Femur (tissue), 1 donor: ENCODE results near the gene SYNPR.

ENCODE experiments used
- DNase-seq: peaks from one replicate; pipeline ENCODE4 v3.0.0-alpha.2; 2017

SYNPR gene

DNA sequence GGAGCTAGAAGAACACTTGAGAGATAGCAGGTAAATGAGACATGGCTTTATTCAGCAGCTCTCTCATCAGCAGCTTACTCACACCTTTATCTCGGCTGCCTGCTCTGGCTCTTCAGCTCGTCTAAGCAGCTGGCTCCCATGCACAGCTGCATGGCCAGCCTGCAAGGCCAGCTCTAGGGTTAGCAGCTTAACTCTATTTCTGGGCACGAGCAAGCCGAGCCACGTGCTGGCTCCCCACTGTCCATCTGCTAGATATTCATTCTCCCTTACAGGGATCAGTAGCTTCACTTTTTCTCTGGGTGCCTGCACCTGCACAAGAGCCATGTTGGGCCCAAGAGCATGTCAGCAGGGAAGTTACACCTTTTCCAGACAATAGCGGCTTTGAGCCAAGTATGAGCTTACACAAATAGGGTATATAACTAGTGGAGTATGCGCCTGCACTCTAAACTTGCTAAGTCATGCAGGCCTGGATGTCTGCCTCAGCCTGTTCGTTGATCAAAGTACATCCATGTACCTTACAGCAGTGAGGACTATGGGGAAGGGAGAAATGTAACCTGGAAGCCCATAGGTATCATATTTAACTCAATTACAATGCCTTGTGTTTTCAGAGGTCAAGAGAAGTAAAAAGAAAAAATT lies 199.5 kb downstream of the SYNPR start:
- DNase-seq = no peak

- DNase-seq = no peak
Observed at GRCh38 chr3:63478990-63479660, 201.0 kb downstream of the SYNPR start.

DNA sequence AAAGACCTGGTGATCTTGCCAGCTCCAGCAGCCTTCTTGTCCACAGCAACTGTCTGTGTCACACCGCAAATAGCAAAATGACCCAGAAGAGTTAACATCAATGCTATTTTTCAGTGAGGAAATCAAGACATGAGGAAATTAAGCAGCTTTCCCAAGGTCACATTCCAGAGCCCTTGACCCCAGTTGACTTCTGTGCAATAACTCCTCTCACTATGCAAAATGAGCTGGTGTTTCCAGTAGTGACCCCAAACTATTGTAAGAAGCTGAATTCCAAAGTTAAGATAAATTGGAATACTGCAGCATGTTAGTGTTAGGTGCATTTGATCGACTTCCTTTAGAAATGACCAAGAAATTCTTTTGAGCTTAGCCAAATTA lies 201.5 kb downstream of the SYNPR start:
- no peak for DNase-seq

DNA sequence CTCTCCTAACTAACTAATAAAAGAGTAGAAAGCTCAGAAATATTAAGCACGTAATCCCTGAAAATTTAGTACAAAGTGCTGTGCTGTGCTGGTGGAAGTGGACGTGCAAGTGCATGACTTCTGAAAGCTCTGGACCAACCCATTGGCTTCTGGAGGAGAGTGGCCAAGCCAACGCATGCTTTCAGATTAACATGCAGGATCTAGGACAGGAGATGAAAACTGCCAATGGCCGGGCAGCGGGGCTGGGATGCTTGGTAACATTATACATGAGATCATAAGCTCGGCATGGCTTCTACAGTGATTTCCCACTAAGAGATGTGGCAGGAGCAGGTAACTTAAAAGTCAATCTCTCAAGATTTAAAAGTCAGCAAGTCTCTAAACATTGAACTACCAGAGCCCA lies 203.5 kb downstream of the SYNPR start:
- no peak for DNase-seq

DNA sequence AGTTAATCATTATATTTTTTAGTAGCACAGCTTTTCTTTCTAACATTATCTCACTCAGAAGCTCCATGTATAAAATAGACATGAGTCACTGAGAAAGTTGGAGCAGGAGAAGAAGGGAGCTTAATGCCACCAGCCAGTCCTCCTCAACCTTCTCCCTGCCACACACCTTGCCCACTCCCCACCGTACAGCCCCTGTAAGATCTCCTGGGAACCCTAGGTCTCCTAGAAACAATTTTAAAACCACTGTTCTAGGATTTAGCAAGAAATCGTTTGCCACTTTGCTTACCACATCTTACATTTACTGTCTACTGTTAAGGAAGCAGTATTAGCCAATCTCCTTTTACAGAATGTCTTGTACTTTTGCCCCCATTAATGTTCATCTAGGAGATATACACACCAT lies 204.2 kb downstream of the SYNPR start:
- DNase-seq = no peak

DNA sequence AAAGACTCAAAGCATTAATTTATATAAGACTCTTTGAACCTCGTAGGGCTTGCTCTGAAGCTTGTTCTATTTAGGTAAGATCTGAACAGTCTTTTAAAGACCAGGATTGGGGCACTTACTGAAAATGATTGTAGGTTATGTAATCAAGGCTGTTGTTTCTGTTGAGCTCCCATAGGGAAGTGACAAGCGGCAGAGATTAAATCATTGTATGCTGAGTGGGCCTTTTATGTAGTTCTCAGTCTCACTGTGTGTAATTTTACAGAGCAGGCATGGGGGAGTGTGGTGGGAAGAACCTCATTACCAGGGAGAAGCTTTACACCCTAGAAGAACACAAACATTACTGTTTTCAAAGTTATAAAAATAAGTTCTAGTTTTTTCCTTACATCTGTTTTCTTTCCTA lies 214.4 kb downstream of the SYNPR start:
- no peak for DNase-seq

GRCh38 chr3:63493101-63493500 lies 215.0 kb downstream of the SYNPR start:
- no peak for DNase-seq

DNA sequence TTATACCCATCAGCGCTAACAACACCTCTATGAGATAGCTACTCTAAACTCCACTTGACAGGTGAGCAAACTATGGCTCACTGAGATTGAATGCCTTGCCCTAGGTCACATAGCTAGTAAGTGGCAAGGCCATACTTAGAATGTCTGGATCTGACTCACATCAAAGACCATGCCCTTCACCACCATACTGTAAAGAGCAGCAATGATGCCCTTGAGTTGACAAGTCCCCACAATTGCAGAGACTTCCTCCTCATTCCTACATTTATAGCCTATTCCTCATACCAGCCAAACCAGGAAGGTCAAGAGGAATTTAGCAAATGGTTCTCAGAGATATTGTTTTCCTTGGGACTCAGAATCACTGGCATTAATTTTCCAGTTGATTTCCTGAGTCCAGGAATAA lies 216.5 kb downstream of the SYNPR start:
- DNase-seq = no peak

GRCh38 chr3:63497641-63498040 lies 219.5 kb downstream of the SYNPR start:
- no peak for DNase-seq

- no peak for DNase-seq
Observed at GRCh38 chr3:63500196-63500595, 222.1 kb downstream of the SYNPR start.

- DNase-seq = no peak
Observed at GRCh38 chr3:63508305-63508704, 230.2 kb downstream of the SYNPR start.

- DNase-seq = no peak
Observed at GRCh38 chr3:63508771-63509170, 230.7 kb downstream of the SYNPR start.

DNA sequence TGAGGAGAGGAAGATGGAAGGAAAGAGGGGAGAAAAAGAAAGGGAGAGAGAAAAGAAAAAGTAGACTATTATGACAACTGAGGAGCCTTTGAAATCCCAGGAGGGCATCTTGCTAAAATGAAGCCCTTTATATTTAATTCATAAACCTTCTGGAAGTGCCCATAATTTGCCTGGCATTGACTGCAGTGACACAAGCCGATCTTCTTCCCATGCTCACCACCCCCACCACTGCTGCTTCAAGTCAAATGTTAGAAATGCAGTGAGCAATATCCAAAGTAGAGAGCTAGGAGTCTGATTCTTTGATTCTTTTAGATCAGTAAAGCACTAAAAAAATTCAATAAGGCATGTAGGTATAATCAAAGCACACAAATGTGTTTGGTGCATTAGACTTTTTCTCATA lies 235.7 kb downstream of the SYNPR start:
- DNase-seq = no peak

GRCh38 chr3:63514678-63515077 lies 236.6 kb downstream of the SYNPR start:
- DNase-seq = no peak

GRCh38 chr3:63519426-63519825 lies 241.3 kb downstream of the SYNPR start:
- DNase-seq = no peak

DNA sequence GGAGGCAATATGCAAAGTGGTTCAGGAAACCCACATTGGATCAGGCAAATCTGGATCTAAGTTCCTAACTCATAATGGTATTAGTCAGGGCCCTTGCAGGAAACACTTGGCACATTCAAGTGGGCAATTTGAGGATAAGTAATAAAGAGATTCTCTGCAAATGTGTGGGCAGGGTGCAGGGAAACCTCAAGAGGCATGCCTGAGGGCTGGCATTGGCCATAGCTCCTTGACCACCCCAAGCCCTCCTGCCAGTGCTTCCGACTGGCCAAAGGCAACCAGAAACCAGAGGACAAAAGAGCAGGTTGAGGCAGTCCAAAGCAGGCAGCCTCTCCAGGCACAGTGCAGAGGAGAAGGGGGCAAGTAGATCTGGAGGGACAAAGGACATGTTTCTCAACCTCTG lies 243.5 kb downstream of the SYNPR start:
- no peak for DNase-seq

DNA sequence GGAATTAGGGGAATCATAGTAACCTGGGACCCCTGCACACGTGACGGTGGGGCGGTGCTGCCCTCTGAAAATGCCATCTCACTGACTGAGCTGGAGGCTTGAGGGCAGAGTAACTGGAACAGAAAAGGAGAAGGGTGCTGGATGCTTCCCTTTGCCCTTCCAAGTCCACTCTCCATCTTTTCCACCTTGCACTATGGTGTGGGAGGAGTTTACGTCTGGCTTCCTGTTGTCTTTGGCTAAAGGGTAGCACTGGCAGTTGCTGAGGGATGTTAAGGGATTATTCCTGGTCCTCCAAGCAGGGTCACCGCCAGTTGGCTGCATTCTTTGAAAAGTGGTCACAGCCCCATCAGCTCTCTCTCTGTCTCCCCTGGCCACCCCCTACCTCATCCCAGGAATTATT lies 245.0 kb downstream of the SYNPR start:
- no peak for DNase-seq

GRCh38 chr3:63528325-63529000 lies 250.4 kb downstream of the SYNPR start:
- no peak for DNase-seq

DNA sequence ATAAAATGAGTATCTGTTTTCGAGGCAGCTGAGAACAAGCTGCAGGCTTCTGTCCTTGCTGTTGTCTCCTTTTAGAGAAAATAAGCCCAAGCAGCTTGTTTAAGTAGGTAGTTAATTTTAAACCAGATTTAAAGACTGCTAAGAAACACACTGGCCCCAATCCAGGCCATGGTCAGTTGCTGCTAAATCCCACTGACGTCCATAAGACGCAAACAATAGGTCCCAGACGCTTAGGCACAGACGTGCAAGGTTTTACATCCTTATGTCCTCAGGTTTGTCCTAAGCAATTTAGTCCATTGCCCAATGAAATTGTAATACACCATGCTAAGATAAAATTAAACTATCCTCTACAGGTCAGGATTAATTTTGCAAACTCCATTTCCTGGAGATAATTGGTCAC lies 254.4 kb downstream of the SYNPR start:
- no peak for DNase-seq

DNA sequence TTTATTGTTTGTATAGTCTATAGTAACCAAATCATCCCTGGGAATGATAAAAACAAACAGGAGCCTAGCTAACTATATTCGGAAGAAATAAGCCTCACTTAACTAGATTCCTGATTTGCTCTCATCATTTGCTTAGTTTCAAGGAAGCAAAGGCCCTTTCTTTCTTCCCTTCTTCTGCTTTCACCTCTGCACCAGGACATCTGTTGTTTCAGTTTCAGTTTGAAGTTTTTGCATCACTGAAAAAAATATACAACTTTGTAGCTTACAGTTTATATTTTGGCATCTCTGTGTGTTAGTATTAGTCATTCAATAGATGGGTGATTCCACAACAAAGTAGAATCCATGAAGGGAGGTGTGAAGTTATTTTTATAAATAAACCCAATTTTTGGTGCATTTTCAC lies 260.8 kb downstream of the SYNPR start:
- no peak for DNase-seq

- DNase-seq = no peak
Observed at GRCh38 chr3:63555767-63556166, 277.7 kb downstream of the SYNPR start.

- DNase-seq = no peak
Observed at GRCh38 chr3:63556401-63556800, 278.3 kb downstream of the SYNPR start.

DNA sequence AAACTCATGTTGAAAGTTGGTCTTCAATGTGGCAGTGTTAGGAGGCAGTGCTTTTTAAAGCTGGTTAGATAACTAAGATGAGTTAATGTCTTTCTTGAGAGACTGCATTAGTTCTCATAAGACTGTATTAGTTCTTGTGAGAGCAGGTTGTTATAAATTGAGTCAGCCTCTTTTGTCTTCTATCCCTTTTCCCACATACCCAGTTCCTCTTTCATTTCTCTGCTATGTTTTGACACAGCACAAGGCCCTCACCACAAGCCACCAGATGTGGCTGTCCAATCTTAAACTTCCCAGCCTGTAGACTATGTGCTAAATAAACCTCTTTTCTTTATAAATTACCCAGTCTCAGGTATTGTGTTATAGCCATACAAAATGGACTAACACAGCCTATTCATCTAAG lies 279.8 kb downstream of the SYNPR start:
- DNase-seq = no peak

- DNase-seq = no peak
Observed at GRCh38 chr3:63559884-63560283, 281.8 kb downstream of the SYNPR start.

DNA sequence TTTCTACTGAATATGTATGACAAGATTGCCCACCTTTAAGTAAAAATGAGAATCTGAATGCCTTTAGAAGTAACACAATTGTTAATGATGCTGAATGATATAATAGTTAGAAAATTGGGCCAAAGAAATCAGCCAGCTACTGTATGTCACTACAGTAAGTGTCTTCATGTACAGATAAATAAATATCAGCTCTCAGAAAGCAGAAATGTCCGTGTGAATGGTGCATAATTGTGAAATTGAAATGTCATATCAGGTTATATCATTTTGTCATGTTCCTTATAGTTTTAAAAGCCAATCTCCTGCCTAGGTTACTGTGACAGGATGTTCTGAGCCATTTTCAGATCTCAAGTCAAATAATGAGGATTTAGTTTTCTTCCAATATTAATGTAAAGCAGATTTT lies 283.8 kb downstream of the SYNPR start:
- no peak for DNase-seq
